ENCODE data around the gene ASB4.
A peak's percentile ranks its signal among the peaks of the same experiment; 100 is the strongest.
"Not testable (repeated sequence)": the region's sequence is repeated elsewhere in the genome, so short reads cannot be mapped to it uniquely, and the experiment has no call there.

The ASB4 gene

DNA sequence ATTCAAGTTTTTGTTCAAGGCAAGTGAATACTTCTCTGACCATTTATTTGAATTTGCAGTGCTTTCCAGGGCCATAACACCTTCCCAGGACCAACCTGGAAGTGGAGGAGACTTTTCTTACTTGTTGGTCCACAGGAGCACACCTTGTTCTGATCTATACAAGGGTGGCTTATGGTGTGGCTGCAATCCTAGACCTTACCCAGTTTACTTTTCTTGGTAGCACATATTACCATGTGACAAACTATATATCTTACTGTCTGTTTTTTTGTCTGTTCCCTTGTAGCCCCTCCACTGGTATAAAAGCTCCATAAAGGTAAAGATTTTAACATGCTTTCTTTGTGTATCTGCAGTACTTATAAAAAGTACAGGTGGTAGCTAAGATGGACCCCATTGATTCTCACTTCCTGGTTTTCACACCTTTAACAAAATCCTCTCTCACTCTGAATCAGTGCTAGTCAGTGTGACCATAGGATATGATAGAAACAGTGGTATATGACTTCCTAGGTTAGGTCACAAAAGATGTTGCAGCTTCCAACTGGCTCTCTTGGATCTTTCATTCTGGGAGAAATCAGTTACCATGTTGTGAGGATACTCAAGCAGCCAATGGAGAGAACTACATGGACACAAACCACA is 5.6 kb upstream of the ASB4 start:
- DNase-seq = no peak

GRCh38 chr7:95481271-95482165 is 4.2 kb upstream of the ASB4 start:
- DNase-seq = no peak

DNA sequence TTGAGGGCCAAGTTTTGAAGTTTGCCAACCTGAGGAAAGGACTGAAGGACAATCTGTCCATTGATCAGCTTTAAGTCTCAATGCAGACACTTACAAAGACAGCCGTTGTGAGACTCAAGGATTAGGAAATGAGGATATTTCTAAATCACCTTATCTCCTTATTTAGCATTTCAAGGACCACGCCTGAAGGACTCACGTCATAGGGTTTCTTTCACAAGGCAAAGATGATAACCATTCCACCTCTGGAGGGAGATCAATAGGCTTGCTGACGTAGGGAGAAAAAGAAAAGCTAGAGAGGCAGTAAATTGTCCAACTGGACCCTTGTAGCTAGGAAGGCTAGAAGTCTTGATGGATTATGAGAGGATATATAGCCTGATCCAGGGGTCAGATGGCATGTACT is 3.3 kb upstream of the ASB4 start:
- DNase-seq = no peak

DNA sequence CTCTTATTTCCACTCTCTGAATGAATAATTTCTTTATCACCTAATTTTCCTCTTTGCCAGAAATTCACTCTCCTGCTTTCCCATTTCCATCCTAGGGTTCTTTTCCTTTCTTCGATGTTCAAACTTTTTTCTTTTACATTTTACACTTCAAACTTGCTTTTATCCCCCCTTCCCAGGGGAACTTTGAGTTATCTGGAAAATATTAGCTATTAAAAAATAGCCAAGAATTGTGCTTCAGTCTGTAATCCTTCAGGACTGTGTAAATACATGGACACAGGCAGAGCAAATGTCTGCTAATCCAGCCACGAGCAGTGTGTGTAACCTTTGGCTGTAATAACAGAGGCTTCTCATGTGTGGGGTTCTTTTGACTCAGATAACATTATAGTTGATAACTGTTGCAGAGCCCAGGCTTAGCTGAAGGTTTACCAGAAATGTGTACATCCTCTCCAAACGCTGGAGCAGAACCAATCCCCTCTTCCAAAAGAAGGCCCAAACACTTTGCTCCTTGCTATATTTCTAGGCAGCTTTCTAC is 4.6 kb downstream of the ASB4 start:
- DNase-seq = no peak

GRCh38 chr7:95491201-95491600 is 5.5 kb downstream of the ASB4 start:
- no peak for DNase-seq

DNA sequence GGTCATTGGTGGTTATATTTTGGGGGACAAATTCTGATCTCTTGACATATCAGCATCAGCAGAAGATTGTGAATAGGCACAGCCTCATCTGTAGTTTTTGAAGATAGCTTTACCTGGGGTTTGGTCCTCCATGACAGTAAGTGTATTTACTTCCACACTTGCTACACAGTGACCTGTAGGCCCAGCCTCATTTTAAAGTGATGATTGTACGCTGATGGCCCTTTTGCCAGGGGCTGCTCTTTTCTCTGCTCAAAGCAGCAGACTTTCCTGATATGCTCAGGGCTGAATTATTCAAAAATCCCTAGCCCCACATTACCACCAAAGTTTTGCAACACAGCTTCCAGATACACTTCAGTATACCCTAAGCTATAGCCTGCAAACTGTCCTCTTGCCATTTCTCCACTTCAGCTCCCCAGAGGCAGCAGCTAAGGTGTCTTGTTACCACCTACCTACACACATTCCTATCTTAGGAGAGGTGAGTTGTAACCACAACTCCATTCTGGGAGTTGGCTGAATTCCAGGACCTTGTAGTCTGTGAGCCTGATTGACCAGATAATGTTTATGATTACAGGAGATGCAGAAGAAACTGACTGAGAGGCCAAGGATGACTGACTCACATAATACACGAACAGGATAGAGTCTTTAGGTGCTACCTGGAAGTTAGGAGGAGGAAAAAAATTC is 6.0 kb downstream of the ASB4 start:
- peak; percentile 14 for DNase-seq

DNA sequence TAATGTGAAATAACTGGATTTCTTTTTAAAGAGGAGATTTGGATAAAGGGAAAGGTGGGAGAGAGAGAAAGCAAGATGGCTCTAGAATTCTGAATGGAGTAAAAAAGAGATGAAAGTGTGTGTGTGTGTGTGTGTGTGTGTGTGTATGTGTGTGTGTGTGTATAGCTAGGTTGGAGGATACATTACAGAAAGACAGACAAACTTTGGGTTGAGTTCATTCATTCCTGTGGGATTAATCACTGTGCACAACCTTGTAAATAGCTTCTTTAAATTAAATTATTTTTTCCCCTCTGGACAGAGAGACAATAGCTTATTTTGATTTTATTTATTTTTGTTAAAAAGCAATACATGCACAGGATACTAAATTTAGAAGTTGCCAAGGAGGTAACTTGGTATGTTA is 7.5 kb downstream of the ASB4 start:
- no peak for DNase-seq

DNA sequence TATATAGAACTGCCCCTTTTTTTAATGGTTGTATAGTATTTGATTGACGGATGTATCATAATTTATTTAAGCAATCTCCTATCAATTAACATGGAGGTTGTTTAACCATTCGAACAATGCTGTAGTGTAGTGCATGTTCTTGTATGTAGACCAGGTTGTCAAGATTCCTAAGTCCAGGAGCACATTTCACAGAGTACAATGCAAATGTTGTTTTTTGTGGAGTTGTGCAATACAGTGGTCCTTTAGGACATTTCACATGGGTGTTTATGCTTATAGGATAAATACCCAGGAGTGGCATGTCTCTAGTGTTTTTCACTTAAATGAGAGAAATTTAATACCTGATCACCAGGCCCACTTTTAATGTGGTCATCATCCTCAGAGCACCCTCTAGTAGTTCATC is 8.1 kb downstream of the ASB4 start:
- no peak for DNase-seq

GRCh38 chr7:95501261-95501832 is 15.6 kb downstream of the ASB4 start:
- DNase-seq = no peak

DNA sequence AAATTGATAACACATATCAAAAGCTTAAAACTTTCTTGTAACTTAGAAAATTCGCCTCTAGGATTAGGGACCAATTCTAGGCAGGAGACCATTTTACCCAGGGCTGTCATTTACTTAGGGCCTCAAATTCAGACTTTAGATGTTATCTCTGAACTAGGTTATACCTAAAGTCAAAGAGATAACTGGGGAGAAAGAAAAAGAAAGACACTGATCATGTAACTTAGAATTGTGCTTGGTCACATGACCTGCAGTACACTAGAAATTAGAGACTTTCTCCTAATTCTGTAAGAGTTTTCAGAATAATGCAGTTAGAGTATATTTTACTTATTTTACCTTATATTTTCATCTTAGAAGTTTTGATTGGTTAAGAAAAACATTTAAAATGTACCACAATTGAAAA is 16.7 kb downstream of the ASB4 start:
- DNase-seq = no peak

DNA sequence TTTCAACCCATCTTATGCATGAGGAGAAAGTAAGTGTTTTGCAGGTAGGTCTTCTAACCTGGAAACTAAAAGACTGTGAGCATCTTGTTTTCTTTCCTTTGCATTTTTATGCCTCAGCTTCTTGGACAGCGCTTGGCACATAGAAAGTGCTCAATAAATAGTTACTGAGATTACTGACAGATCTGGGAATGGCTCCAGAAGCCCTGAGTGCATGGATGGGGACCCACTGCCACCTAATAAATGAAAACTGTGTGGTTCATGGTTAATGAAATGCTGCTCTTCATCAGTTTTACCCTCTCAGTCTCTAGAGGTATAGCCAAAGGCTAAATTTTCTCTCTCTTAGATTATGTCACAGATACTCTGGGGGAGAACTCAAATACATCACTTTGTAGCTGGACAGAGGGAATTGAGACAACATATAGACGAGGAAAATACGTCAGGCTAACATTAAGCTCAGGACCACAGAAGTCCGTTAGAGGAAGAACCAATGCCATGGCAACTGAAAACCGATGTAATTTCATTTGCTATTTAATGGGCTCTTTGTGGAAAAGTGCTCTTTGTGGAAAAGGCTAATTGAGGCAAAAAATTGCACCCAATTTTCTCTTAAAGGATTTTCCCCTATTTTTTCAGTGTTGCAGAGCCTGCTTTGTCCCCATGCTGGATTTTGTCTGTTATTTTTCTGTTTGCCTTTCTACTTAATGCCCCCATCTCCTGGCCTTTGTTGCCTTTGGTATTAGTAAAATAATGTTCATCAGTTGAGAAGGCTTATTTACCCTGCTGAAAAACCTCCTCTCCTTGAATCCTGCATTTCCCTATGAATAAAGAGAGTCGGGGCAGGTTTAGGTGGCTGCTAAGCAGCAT is 17.8 kb downstream of the ASB4 start:
- no peak for DNase-seq

DNA sequence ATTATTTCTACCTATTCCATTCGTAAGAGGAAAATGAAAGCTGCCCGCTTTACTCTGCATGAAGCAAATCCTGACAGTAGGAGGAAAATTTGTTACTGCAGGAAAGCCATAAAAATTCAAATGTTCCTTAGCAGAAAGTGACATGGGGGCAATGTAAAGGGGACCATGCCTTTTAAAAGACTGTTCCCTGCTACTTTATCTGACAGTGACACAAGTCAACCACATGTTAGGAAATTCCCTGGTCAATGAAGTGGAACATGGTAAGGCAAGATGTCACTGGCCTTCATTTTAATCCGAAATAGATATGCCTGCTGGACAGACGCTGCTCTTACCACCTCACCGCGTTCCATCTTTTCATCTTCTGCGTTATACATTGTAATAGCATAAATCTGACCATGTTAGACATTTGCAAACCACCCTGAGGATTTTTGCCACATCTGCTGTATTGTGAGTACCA is 18.4 kb downstream of the ASB4 start:
- DNase-seq = not testable (repeated sequence)

DNA sequence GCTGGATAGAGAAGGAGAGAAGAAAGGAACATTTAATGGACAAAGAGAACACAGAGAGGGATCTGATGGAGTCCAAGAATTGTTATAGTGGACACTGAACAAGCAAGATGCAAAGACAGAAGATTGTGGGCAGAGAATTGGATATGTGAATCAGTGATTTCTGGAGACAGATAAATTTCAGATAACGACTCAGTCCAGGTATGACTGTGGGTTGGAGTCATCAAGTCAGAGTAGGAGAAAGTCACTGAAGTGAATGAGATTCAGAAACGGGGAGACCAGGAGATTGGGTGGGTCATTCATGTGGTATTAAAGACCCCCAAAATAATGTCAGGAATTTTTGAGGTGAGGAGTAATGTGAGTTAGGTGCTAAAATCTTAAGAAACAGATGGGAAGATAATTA is 23.0 kb downstream of the ASB4 start:
- DNase-seq = no peak

DNA sequence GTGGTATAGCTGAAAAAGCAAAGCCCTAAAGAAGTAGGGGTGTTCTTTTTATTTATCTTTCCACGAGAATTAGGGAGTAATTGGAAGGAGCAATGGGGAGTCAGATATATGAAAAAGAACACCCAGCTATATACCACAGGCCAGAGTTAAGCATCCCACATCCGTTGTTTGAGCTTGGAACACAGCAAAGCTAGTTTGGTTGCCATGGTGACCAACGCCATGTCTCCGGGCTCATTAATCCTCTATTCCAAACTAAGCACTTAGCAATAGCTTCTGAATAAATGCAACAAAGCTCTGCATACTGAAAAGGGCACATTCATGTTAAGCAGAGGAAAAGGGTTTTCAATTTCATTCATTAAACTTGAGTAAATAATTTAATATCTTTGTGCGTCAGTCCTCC is 23.5 kb downstream of the ASB4 start:
- DNase-seq = peak; percentile 52

DNA sequence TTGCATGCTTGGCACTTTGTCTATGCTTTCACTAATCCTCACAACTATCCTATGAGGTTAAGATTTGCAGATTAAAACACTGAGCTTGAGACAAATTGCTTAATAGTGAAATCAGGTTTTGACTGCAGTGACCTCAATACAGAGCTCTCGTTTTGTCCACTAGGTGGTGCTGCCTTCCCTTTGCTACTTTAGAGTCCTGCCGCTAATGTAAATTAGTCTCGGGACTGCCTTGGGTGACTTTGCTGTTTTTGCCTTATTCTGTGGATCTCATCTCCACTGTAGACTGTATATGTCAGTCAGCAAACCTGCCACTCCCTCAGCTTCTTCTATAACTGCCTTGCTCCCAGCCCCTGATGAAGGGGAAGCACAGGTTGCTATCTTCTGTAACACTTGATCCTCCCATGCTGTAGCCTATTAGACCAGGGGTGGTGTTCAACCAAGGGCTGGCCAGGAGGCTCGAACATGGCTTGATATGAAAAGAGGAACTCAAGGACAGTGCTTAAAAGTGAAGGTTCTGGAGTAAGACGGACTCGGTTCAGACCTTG is 26.0 kb downstream of the ASB4 start:
- DNase-seq = peak; percentile 55

DNA sequence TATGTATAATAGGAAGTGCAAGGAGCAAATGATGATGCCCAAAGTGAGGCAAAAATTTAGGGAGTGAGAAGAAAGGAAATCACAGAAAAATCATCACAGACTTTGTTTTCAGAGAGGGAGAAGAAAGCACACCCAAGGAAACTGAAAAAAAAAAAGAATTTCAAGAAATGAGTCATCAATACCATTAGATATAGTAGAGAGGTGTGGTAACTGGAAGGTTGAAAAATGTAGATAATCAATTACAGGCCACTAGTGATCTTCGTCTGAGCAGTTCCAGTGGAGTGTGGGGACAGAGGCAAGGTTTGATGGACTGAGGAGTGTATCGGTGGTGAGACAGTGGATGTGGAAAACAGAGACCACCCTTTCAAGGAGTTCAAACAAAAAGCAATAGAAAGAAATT is 31.7 kb downstream of the ASB4 start:
- DNase-seq = no peak

DNA sequence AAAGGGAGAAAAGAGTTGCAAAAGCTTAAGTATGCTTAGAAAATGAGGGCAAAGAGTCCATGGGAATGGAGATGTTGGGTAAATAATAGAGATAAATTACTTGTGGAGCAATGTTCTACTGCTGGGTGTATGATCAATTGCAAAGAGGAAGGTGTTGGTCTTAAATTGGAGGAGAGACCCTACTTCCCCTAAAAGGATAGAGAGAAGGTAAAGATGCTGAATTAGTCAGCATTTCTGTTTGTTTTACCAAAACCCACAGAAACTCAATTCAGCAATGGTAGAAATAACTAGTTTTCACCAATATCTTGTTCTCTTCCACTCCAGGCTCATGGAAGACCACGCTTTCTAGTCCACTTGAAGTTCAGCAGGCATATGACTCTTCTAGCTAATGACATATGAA is 32.1 kb downstream of the ASB4 start:
- DNase-seq = no peak

- DNase-seq = no peak
Observed at GRCh38 chr7:95520136-95520535, 34.4 kb downstream of the ASB4 start.

GRCh38 chr7:95525503-95525902 is 39.8 kb downstream of the ASB4 start:
- DNase-seq = no peak

DNA sequence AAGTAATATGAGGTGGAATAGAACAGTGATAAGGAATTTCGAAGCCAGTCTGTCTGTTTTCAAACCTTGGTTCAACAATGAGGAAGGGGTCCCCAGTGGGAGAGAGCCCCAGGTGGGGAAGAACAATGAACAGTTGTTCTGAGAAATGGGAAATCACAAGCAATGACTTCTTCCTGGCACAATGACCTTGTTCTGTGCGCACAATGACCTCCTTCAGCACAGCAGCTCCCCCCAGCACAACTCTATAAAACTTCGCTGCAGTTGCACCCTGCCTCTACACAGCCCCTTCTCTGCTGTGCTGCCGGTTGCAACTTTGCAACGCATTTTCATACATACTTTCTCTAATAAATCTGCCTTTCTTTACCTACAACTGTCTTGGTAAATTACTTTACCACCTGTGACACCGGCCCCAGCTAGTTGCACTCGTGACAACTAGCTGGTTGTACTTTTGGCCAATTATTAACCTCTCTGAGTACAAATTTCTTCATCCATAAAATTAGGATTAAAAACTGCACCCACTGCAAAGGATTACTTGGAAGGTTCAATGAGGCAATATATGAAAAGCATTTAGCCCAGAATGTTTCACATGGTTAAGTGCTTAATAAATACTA is 40.5 kb downstream of the ASB4 start:
- DNase-seq = no peak

- DNase-seq = peak; percentile 60
Observed at GRCh38 chr7:95527033-95527775, 41.5 kb downstream of the ASB4 start.
